K562 (cell line): ENCODE data around the gene YJU2. TPM values are rescaled to one million over a fixed set of nuclear protein-coding genes. Genes with fewer than 3 reads are reported as not detected.

Source experiments
- ATAC-seq: fragments of 200-7000 bp; cut with Tn5 transposase; 3 replicates; pipeline ENCODE4 v1.9.1; 2020; ENCODE audit warnings: moderate library complexity
- BruUV-seq: library from RNA; stranded (reverse); fragments of 400-500 nt; replicated peaks from 2 replicates; lab custom pipeline; 2021; lab: Mats Ljungman, UMichigan
- CTCF ChIA-PET: fragments of 300-600 bp; formaldehyde crosslinking; extraction: SDS; loops from one replicate; lab custom pipeline; 2021; ENCODE audit warnings: low intra/inter-chr PET ratio; lab: Yijun Ruan, JAX
- POLR2A ChIA-PET: fragments of 300-600, 350-650 bp; sonication (Branson Sonifier 250); formaldehyde crosslinking; extraction: SDS; loops from one replicate; lab custom pipeline; 2021; ENCODE audit warnings: antibody characterized with exemption, inconsistent platforms; lab: Yijun Ruan, JAX
- DNase-seq, 4 experiments: peaks; one replicate each; pipeline versions ENCODE4 v3.0.0 to v3.0.0-alpha.2; 2011 to 2018; ENCODE audit warnings: low spot score in 3 of 4, mixed read lengths in 3 of 4; ENCODE audit errors: extremely low read depth in 1 of 4
- FAIRE-seq: peaks from 2 replicates; lab custom pipeline; 2011; peaks lifted over from hg19 to GRCh38; lab: Jason Lieb, UNC
- H2AFZ ChIP-seq: 2 replicates; pipeline ENCODE4 v1.6.0; 2011; ENCODE audit warnings: low read depth, low read length, control low read depth, inconsistent platforms
- H3K27ac ChIP-seq: fragments of 200-600 bp; 3 replicates; pipeline ENCODE4 v1.8.0; 2011; ENCODE audit warnings: low read depth, mild to moderate bottlenecking, control low read depth, inconsistent platforms, low read length, moderate library complexity, mixed read lengths; ENCODE audit errors: extremely low read depth
- H3K27me3 ChIP-seq, 2 experiments: fragments of 300-600 bp in 1 of 2; 2 replicates in 1 of 2; 3 replicates in 1 of 2; pipeline versions ENCODE4 v1.6.0 to v1.8.0; 2011; ENCODE audit warnings: inconsistent platforms in 2 of 2, low read length in 2 of 2, mild to moderate bottlenecking in 1 of 2, mixed read lengths in 1 of 2, moderate library complexity in 1 of 2; ENCODE audit not compliant: control insufficient read depth in 2 of 2, insufficient read depth in 2 of 2
- H3K36me3 ChIP-seq: fragments of 300-600 bp; 3 replicates; pipeline ENCODE4 v1.8.0; 2011; ENCODE audit warnings: mild to moderate bottlenecking, low read length, inconsistent platforms; ENCODE audit not compliant: control insufficient read depth, insufficient read depth
- H3K4me1 ChIP-seq, 2 experiments: fragments of 200-600 bp in 1 of 2; replicated peaks in 1 of 2; 2 replicates in 1 of 2; 3 replicates in 1 of 2; pipeline versions ENCODE4 v1.5.1 to v1.8.0; 2011; ENCODE audit warnings: inconsistent platforms in 2 of 2, low read length in 2 of 2, mild to moderate bottlenecking in 1 of 2, mixed read lengths in 1 of 2, moderate library complexity in 1 of 2; ENCODE audit not compliant: control insufficient read depth in 2 of 2, insufficient read depth in 2 of 2
- H3K4me2 ChIP-seq: 2 replicates; pipeline ENCODE4 v1.6.1; 2011; ENCODE audit warnings: low read length, control low read depth, inconsistent platforms, mixed read lengths; ENCODE audit not compliant: insufficient read depth
- H3K4me3 ChIP-seq: fragments of 200-600 bp; sonication (generic), shearing (Covaris generic); 2 replicates; pipeline ENCODE4 v1.5.1; 2016; ENCODE audit warnings: control low read depth, inconsistent platforms
- H3K79me2 ChIP-seq: fragments of 200-600 bp; 3 replicates; pipeline ENCODE4 v1.8.0; 2011; ENCODE audit warnings: low read length, inconsistent platforms; ENCODE audit not compliant: control insufficient read depth, insufficient read depth
- H3K9ac ChIP-seq, 2 experiments: 2 replicates each; pipeline versions ENCODE4 v1.6.0 to v1.6.1; 2011; ENCODE audit warnings: low read depth in 2 of 2, low read length in 2 of 2, control low read depth in 1 of 2, inconsistent platforms in 1 of 2, mild to moderate bottlenecking in 1 of 2, mixed read lengths in 1 of 2; ENCODE audit not compliant: insufficient read depth in 1 of 2
- H3K9me1 ChIP-seq: one replicate; pipeline ENCODE4 v1.6.0; 2011; ENCODE audit warnings: inconsistent platforms, mild to moderate bottlenecking, low read length, moderate library complexity; ENCODE audit not compliant: control insufficient read depth, insufficient read depth
- H3K9me3 ChIP-seq: replicated peaks from 2 replicates; pipeline ENCODE4 v1.5.1; 2011; ENCODE audit warnings: low read depth, low read length, inconsistent platforms; ENCODE audit not compliant: control insufficient read depth, insufficient read depth
- H4K20me1 ChIP-seq: replicated peaks from 2 replicates; pipeline ENCODE4 v1.6.1; 2011; ENCODE audit warnings: low read length, inconsistent platforms, mixed read lengths; ENCODE audit not compliant: control insufficient read depth, insufficient read depth
- ADNP ChIP-seq: fragments of 200-800 bp; sonication (Bioruptor generic); IDR thresholded peaks from 2 replicates; pipeline ENCODE4 v1.6.1; 2016; ENCODE audit warnings: missing genetic modification characterization, missing compliant biosample characterization
- CBX3 ChIP-seq, 2 experiments: IDR thresholded peaks; 1 replicate in 1 of 2; 2 replicates in 1 of 2; pipeline ENCODE4 v1.6.1; 2012; ENCODE audit warnings: inconsistent platforms in 2 of 2, low read length in 2 of 2, borderline replicate concordance in 1 of 2, control low read depth in 1 of 2
- CHD4 ChIP-seq: fragments of 200-600 bp; sonication (generic); IDR thresholded peaks from 3 replicates; pipeline ENCODE4 v1.6.1; 2012; ENCODE audit warnings: low read depth, mild to moderate bottlenecking, mixed read lengths, low read length, inconsistent platforms; ENCODE audit not compliant: insufficient read depth, insufficient replicate concordance, poor library complexity, severe bottlenecking
- ESRRA ChIP-seq: fragments of 450-650 bp; IDR thresholded peaks from 2 replicates; pipeline ENCODE4 v1.6.1; 2014; ENCODE audit warnings: low read depth, mild to moderate bottlenecking, moderate library complexity, borderline replicate concordance
- HDAC2 ChIP-seq: fragments of 450-650 bp; IDR thresholded peaks from 2 replicates; pipeline ENCODE4 v1.6.1; 2016; ENCODE audit warnings: mild to moderate bottlenecking
- HMG20B ChIP-seq: fragments of 250-450 bp; sonication (Bioruptor Pico); IDR thresholded peaks from 2 replicates; pipeline ENCODE4 v1.5.0; 2021; ENCODE audit warnings: mild to moderate bottlenecking
- KDM1A ChIP-seq, 2 experiments: fragments of 450-650 bp; IDR thresholded peaks; 2 replicates each; pipeline ENCODE4 v1.6.1; 2016; ENCODE audit warnings: mild to moderate bottlenecking in 2 of 2
- MAZ ChIP-seq, 2 experiments: fragments of 450-650 bp in 1 of 2; sonication (generic) in 1 of 2; formaldehyde crosslinking; IDR thresholded peaks in 1 of 2; conservative IDR thresholded peaks in 1 of 2; 2 replicates each; pipeline versions ENCODE4 v1.4.0 to v1.5.0; 2020; ENCODE audit warnings: mild to moderate bottlenecking in 1 of 2, missing genetic modification reagents in 1 of 2
- MED1 ChIP-seq: sonication (generic); formaldehyde crosslinking; IDR thresholded peaks from 2 replicates; pipeline ENCODE4 v1.8.1; 2023; ENCODE audit warnings: missing genetic modification reagents, borderline replicate concordance
- NR2F6 ChIP-seq: fragments of 450-650 bp; formaldehyde crosslinking; IDR thresholded peaks from 2 replicates; pipeline ENCODE4 v1.4.0; 2020; ENCODE audit warnings: mild to moderate bottlenecking
- PHF20 ChIP-seq: fragments of 450-650 bp; IDR thresholded peaks from 2 replicates; pipeline ENCODE4 v1.6.1; 2018; ENCODE audit not compliant: partially characterized antibody
- PHTF2 ChIP-seq: fragments of 250-450 bp; sonication (Bioruptor Pico); IDR thresholded peaks from 2 replicates; pipeline ENCODE4 v1.5.0; 2021; ENCODE audit warnings: mild to moderate bottlenecking
- PRPF4 ChIP-seq: fragments of 200-400 bp; formaldehyde crosslinking; IDR thresholded peaks from one replicate; pipeline ENCODE4 v1.6.1; 2017; ENCODE audit warnings: low read length, low read depth, mild to moderate bottlenecking; ENCODE audit not compliant: insufficient read depth, poor library complexity, severe bottlenecking
- RBM25 ChIP-seq: fragments of 200-400 bp; formaldehyde crosslinking; IDR thresholded peaks from 2 replicates; pipeline ENCODE4 v1.6.1; 2018; ENCODE audit warnings: low read length, low read depth, moderate library complexity; ENCODE audit not compliant: severe bottlenecking
- SMAD1 ChIP-seq: fragments of 150-350 bp; IDR thresholded peaks from 2 replicates; pipeline ENCODE4 v1.6.1; 2014; ENCODE audit warnings: low read length, low read depth; ENCODE audit not compliant: partially characterized antibody
- SMARCA5 ChIP-seq: fragments of 450-650 bp; IDR thresholded peaks from 2 replicates; pipeline ENCODE4 v1.6.1; 2016
- ZBTB8A ChIP-seq: fragments of 450-650 bp; IDR thresholded peaks from 2 replicates; pipeline ENCODE4 v1.6.1; 2018; ENCODE audit warnings: mild to moderate bottlenecking, moderate library complexity; ENCODE audit not compliant: partially characterized antibody
- ZFP36 ChIP-seq: fragments of 150-350 bp; IDR thresholded peaks from 2 replicates; pipeline ENCODE4 v1.6.1; 2018; ENCODE audit warnings: low read length, low read depth; ENCODE audit not compliant: partially characterized antibody
- ZNF143 ChIP-seq: sonication (generic); formaldehyde crosslinking; IDR thresholded peaks from 2 replicates; pipeline ENCODE4 v1.9.0; 2022; ENCODE audit warnings: mild to moderate bottlenecking, missing genetic modification reagents
- ZNF174 ChIP-seq: fragments of 250-450 bp; sonication (Bioruptor Pico); IDR thresholded peaks from 2 replicates; pipeline ENCODE4 v1.4.0; 2020; ENCODE audit warnings: mild to moderate bottlenecking
- ZNF253 ChIP-seq: fragments of 250-450 bp; sonication (Bioruptor Pico); conservative IDR thresholded peaks from 2 replicates; pipeline ENCODE4 v1.6.1; 2021; ENCODE audit warnings: mild to moderate bottlenecking
- ZNF280A ChIP-seq: fragments of 450-650 bp; IDR thresholded peaks from 2 replicates; pipeline ENCODE4 v1.6.1; 2018; ENCODE audit warnings: mild to moderate bottlenecking, low read depth; ENCODE audit not compliant: partially characterized antibody
- ZNF589 ChIP-seq: fragments of 200-800 bp; sonication (Bioruptor generic); IDR thresholded peaks from 2 replicates; pipeline ENCODE4 v1.6.1; 2016; ENCODE audit warnings: low read depth, missing genetic modification characterization, missing compliant biosample characterization
- WGBS: fragments of 100-300 bp; shearing (Covaris generic); methylation state at CpG from one replicate; pipeline ENCODE4 v1.1.6; 2016; ENCODE audit warnings: low coverage, mixed read lengths; ENCODE audit not compliant: insufficient coverage; ENCODE audit errors: missing lambda C conversion rate; 5-methylcytosine and 5-hydroxymethylcytosine counted together
- in situ Hi-C: fragments of 300-500 bp; cut with MboI; formaldehyde crosslinking; loops from 4 replicates; pipeline ENCODE4 v1.15.0; 2018; ENCODE audit warnings: inconsistent platforms, mixed read lengths
- intact Hi-C: fragments of 100-400 bp; cut with micrococcal nuclease; formaldehyde crosslinking; loops from 2 replicates; pipeline ENCODE4 v1.14.2; 2022
- polyA plus RNA-seq, 8 experiments: library from polyadenylated mRNA; depleted of rRNA in 4 of 8; stranded (reverse) in 5 of 8; unstranded in 3 of 8; fragments of >200 nt; fragmentation: Nextera tagmentation in 2 of 8; fragmentation: Illumina TruSeq in 1 of 8; extraction: Ambion mirVana in 2 of 8; extraction: Trizol in 1 of 8; gene quantifications; 2 replicates each; pipeline versions ENCODE4 v1.2.1 to v1.2.3, GENCODE V29; 2011 to 2014; ENCODE audit warnings: inconsistent platforms in 1 of 8, missing spikeins in 1 of 8
- total RNA-seq, 7 experiments: library from RNA; depleted of rRNA in 6 of 7; stranded (reverse); fragments of >200 nt in 6 of 7; fragmentation: Illumina TruSeq in 2 of 7; extraction: Trizol in 2 of 7; gene quantifications; 2 replicates each; pipeline versions ENCODE4 v1.2.1 to v1.2.3, GENCODE V29; 2011 to 2021; ENCODE audit warnings: low replicate concordance in 1 of 7

The YJU2 gene
- total and polyA plus RNA-seq, 9 of the 15 experiments (the other 6 are each of a cell fraction or from before 2014, with no cell fraction given): 0.41 to 34.9 (median 19.3) TPM

- Histone ChIP-seq H3K79me2 (no peaks in the 10 kb centered on the region), H3K27me3 (peaks cover 3 to 8% of the 10 kb centered on the region in 2 experiments; a peak in 2 of 5 replicates), H3K4me1 (peaks cover 3 to 23% of the 10 kb centered on the region in 2 experiments; a peak in 4 of 5 replicates), H3K27ac (no peak overlapping the region), H3K9me3 (no peaks in the 10 kb centered on the region), H3K9me1 (no peaks in the 10 kb centered on the region), H3K9ac (no peak overlapping the region), H2AFZ (no peak overlapping the region), H3K4me3 (no peak overlapping the region), H4K20me1 (no peaks in the 10 kb centered on the region), H3K36me3 (no peaks in the 10 kb centered on the region), H3K4me2 (no peak overlapping the region)
- ATAC-seq (no peak), DNase-seq (no peak), FAIRE-seq (no peak)
- in situ Hi-C loops (no loop called here), intact Hi-C loops (no loop called here)
- CTCF ChIA-PET: no interaction called here
- BruUV-seq: no TSS peak
- WGBS: 44% methylated on average over 7 of the region's 8 CpGs
- POLR2A ChIA-PET: interaction anchor here (0.6 to 0.9 kb wide), 2 partner anchors 10 to 58 kb away, joined by 3 to 4 read pairs; no protein-coding TSS in a partner anchor
- no peak for TF ChIP-seq NR2F6 (CRISPR knock-in tag)
- TF ChIP-seq PHTF2 (CRISPR knock-in tag): no peak
- TF ChIP-seq ZNF253 (CRISPR knock-in tag): no peak
- TF ChIP-seq ZNF174 (CRISPR knock-in tag): no peak
- peak in 1 of 2 experiments; percentile 53; a peak in 1 of 3 replicates for TF ChIP-seq CBX3 (IDR thresholded peaks at IDR 0.05; ENCODE audit: borderline replicate concordance in 1 of 2, low read length in 2 of 2)
- TF ChIP-seq PRPF4: no peak
- peak; percentile 80 for TF ChIP-seq ADNP (tag)
- TF ChIP-seq RBM25: peak; percentile 71
- no peak for TF ChIP-seq SMAD1
- no peak for TF ChIP-seq ZNF143 (CRISPR knock-in tag)
- no peak for TF ChIP-seq ZNF589
- no peak for TF ChIP-seq ZNF280A
- no peak for TF ChIP-seq ZBTB8A
- TF ChIP-seq MAZ (CRISPR knock-in tag; conservative IDR thresholded peaks at IDR 0.05 in 1 of 2, IDR thresholded peaks at IDR 0.05 in 1 of 2): no peak
- peak; percentile 87 for TF ChIP-seq ZFP36
- peak; percentile 53; the same call in 1 of the 2 replicates for TF ChIP-seq HDAC2
- TF ChIP-seq MED1 (CRISPR knock-in tag): no peak
- TF ChIP-seq HMG20B: no peak
- TF ChIP-seq SMARCA5: peak; percentile 93
- TF ChIP-seq PHF20: peak; percentile 55
- peak; percentile 99 for TF ChIP-seq ESRRA
- TF ChIP-seq CHD4: peak; percentile 60
- TF ChIP-seq KDM1A (IDR thresholded peaks at IDR 0.05): peak; percentile 56 to 81; a peak in 2 of 4 replicates
Observed at GRCh38 chr19:4298810-4299550, 52.1 kb downstream of the YJU2 start.
